Large intestine (tissue), 12 donors: ENCODE results near the gene FGFBP2. TPM values are rescaled to one million over a fixed set of nuclear protein-coding genes. Genes with fewer than 3 reads are reported as not detected.

Experiments
- DNase-seq, 2 donors: peaks; one replicate each; pipeline versions ENCODE4 v3.0.0 to v3.0.0-alpha.2; 2013
- H3K27ac ChIP-seq: one replicate; pipeline ENCODE4 v1.5.1; 2013; ENCODE audit warnings: low read length
- H3K27me3 ChIP-seq: 2 replicates; pipeline ENCODE4 v1.6.1; 2013; ENCODE audit warnings: low read length; ENCODE audit not compliant: control insufficient read depth, insufficient read depth
- H3K36me3 ChIP-seq: 2 replicates; pipeline ENCODE4 v1.6.1; 2013; ENCODE audit warnings: low read length; ENCODE audit not compliant: control insufficient read depth, insufficient read depth
- H3K4me1 ChIP-seq: one replicate; pipeline ENCODE4 v1.6.1; 2013; ENCODE audit warnings: low read length; ENCODE audit not compliant: control insufficient read depth, insufficient read depth
- H3K4me3 ChIP-seq: one replicate; pipeline ENCODE4 v1.5.1; 2013; ENCODE audit warnings: low read length
- H3K9me3 ChIP-seq: one replicate; pipeline ENCODE4 v1.6.1; 2013; ENCODE audit warnings: mild to moderate bottlenecking, low read depth, low read length, moderate library complexity; ENCODE audit not compliant: control insufficient read depth
- WGBS: methylation state at CpG from one replicate; pipeline ENCODE4 v1.1.5; 2013; ENCODE audit warnings: low lambda C conversion rate; ENCODE audit not compliant: insufficient coverage; 5-methylcytosine and 5-hydroxymethylcytosine counted together
- long read RNA-seq, 11 donors: transcript quantifications; one replicate each; lab custom pipeline, GENCODE V29; 2026
- polyA plus RNA-seq: library from polyadenylated mRNA; unstranded; fragments of 120-200 nt; gene quantifications from one replicate; pipeline ENCODE4 v1.2.1, GENCODE V29; 2013

Gene FGFBP2, protein sequence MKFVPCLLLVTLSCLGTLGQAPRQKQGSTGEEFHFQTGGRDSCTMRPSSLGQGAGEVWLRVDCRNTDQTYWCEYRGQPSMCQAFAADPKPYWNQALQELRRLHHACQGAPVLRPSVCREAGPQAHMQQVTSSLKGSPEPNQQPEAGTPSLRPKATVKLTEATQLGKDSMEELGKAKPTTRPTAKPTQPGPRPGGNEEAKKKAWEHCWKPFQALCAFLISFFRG
- polyA plus RNA-seq, result 0.39 TPM
- long read RNA-seq, donor 1, result 0 reads
- long read RNA-seq, donor 2, result 0 reads
- long read RNA-seq, donor 3, result 0 reads
- long read RNA-seq, donor 4, result 0 reads
- long read RNA-seq, donor 5, result 0 reads
- long read RNA-seq, donor 6, partial matches to known transcripts, result 0 of 1 reads
- long read RNA-seq, donor 6, other reads (novel, unspliced or antisense), result 0 of 1 reads
- long read RNA-seq, donor 7, partial matches to known transcripts, result 0 of 1 reads
- long read RNA-seq, donor 7, other reads (novel, unspliced or antisense), result 0 of 1 reads
- long read RNA-seq, donor 8, result 0 reads
- long read RNA-seq, donor 9, result 0 reads
- long read RNA-seq, donor 10, result 0 reads
- long read RNA-seq, donor 11, result 0 reads

DNA sequence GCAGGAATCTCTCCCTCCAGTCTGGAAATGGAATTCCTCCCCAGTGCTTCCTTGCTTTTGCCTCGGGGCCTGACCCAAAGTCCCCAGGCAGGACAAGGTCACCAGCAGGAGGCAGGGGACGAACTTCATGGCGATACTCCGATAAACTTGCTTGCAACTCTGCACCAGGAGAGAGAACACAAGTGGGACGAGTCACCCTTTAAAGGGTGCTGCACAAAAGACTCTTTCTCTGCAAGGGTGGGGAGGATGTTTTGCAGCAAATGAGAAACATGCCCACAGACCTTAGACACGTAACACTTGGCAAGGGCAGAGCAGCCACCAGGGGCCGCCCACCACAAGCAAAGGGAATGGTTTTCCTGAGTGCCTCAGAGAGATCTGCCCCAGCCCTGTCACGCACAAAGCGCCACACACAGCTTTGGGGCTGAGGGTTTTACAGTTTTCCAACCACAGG is at the start of gene FGFBP2:
Gene FGFBP2 (minus strand): TSS at position 175 of the 451 bp plus-strand sequence. CDS start 46 bp downstream, at position 129.
- no peaks in the 10 kb centered on the region for H3K27me3 ChIP-seq
- no CpG with 5 or more reads among the region's 9 CpGs for WGBS
- DNase-seq, result no peak
- no peaks in the 10 kb centered on the region for H3K9me3 ChIP-seq
- no peaks in the 10 kb centered on the region for H3K4me1 ChIP-seq
- no peaks in the 10 kb centered on the region for H3K36me3 ChIP-seq
- H3K27ac ChIP-seq, result no peak within 1 kb of the TSS
- no peak within 1 kb of the TSS for H3K4me3 ChIP-seq

DNA sequence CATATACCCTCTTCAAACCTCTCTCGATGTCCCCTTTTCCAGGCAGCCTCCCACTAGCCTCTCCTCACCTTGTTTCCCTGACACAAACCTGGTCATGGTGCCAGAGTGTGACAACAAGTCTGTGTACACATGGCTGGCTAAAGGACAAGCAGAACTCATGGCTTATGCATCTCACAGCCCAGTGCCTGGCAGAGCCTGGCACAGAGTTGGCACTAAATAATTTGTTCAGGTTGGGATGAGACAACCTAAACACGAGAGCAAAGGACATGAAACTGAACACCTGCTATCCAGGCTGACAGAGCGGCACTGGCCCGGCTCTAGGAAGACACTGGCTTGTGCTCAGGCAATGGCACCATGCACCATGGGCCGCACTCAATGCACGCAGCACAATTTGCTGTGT is 48.2 kb upstream of the FGFBP2 start:
- Histone ChIP-seq H3K4me1 (no peaks in the 10 kb centered on the region), H3K27me3 (no peaks in the 10 kb centered on the region), H3K9me3 (no peaks in the 10 kb centered on the region), H3K27ac (no peak overlapping the region), H3K36me3 (peaks cover 2% of the 10 kb centered on the region), H3K4me3 (no peak overlapping the region)
- DNase-seq, result no peak
- 100% methylated on average over 1 of the region's 6 CpGs for WGBS

DNA sequence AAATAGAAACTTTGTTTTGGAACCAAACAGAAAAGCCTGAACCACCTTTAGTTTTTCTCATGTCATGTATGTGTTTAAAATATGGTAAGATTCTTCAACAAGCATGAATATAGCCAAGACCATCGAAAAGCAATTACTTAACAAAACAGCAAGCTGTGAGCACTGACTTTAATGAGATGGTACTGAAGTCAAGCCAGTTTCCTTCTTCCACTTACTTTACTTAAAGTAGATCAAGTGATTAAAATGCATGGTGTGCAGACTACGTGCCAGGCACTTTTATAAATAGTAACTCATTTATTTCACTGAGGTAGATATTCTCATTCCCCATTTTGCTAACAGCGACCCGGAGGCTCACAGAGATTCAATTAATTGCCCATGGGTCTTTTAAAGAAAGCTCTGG is 46.2 kb upstream of the FGFBP2 start:
- no peaks in the 10 kb centered on the region for H3K27me3 ChIP-seq
- H3K36me3 ChIP-seq, result peaks cover under 1% of the 10 kb centered on the region
- no peak overlapping the region for H3K4me3 ChIP-seq
- no peaks in the 10 kb centered on the region for H3K9me3 ChIP-seq
- DNase-seq, result no peak
- WGBS, result no CpG with 5 or more reads among the region's 4 CpGs
- no peaks in the 10 kb centered on the region for H3K4me1 ChIP-seq
- H3K27ac ChIP-seq, result no peak overlapping the region

DNA sequence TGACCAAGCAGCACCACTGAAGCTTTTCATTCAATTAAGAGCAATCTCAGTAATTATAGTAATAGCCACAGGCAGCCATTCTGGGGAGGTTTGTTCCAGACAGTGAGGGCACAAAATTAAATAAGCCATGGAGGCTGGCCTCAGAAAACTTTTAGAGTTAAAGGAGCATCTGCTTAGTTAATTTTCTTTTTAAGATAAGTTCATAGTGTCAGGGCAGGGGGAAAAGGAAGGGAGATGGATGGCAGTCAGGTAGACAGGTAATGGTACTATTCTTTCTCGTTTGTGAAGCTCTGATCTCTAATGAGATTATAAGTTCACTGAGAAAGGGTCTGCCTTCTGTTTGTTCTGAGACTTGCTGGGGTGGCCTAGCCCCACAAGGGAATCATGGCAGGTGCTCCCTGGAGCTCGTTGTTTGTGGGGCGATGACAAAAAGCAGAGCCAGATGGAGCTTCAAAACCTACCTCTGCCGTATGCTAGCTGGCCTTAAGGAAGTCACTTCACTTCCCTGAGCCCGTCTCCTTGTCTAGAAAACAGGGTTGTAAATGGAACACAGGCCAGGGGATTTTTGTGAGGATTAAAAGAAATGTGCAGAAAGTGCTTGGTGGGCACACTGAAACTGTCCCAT is 44.6 kb upstream of the FGFBP2 start:
- no CpG with 5 or more reads among the region's 5 CpGs for WGBS
- H3K27ac ChIP-seq, result no peak overlapping the region
- H3K27me3 ChIP-seq, result no peaks in the 10 kb centered on the region
- no peak for DNase-seq
- no peak overlapping the region for H3K4me3 ChIP-seq
- H3K4me1 ChIP-seq, result no peaks in the 10 kb centered on the region
- no peaks in the 10 kb centered on the region for H3K9me3 ChIP-seq
- H3K36me3 ChIP-seq, result no peaks in the 10 kb centered on the region

DNA sequence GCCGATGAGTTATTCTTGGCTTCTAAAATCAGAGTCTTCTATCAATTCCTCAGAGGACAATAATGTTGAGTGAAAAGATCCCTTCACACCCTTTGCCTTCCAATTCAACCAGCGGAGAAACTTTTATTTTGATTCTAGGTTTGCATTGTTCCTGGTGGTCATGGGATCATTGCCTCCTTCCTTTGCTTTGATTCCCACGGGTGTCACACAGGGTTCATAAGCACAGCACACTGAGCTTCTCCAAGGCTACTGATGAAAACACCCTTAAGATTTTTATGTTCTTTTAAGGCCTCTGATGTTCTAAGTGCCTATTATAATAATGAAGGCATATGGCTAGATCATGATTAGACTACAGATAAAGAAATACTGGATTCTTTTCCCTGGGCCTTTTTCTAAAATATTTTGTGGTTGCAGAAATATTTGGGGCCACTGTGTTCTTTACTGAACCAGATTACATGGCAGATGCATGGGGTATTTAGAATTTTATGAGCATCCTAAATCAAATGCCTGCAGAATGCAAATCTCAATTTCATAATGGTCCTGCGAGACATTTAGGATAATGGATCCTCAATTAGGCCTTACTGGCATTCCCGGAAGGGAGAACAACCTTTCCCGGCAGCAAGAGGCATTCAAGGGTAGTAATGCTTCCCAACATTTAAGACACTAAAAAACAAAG is 43.9 kb upstream of the FGFBP2 start:
- Histone ChIP-seq H3K9me3 (no peaks in the 10 kb centered on the region), H3K36me3 (no peaks in the 10 kb centered on the region), H3K27me3 (no peaks in the 10 kb centered on the region), H3K4me3 (no peak overlapping the region), H3K4me1 (no peaks in the 10 kb centered on the region), H3K27ac (no peak overlapping the region)
- WGBS, result no CpG with 5 or more reads among the region's 6 CpGs
- DNase-seq, result no peak

DNA sequence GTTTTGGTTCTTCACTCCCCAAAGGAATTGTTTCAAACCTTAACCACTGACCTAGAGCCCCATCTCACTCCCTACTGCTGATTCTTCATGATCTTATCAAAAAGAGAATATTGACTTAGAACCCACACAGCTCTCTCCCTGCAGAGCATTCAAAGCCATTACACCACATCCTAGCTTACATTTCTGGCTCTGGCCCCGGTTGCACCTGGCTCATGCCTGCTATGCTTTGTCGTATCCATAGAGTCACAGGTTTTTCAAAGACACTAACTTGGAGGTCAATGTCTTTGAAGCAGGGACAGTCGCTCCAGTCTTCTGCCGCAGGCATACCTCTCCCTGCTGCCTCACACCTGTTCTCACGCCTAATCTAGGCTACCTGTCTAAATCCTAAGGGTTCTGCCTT is 42.7 kb upstream of the FGFBP2 start:
- H3K9me3 ChIP-seq, result no peaks in the 10 kb centered on the region
- H3K27ac ChIP-seq, result no peak overlapping the region
- peaks cover 5% of the 10 kb centered on the region for H3K4me1 ChIP-seq
- no CpG with 5 or more reads among the region's 5 CpGs for WGBS
- H3K36me3 ChIP-seq, result no peaks in the 10 kb centered on the region
- no peaks in the 10 kb centered on the region for H3K27me3 ChIP-seq
- DNase-seq, result no peak
- no peak overlapping the region for H3K4me3 ChIP-seq

DNA sequence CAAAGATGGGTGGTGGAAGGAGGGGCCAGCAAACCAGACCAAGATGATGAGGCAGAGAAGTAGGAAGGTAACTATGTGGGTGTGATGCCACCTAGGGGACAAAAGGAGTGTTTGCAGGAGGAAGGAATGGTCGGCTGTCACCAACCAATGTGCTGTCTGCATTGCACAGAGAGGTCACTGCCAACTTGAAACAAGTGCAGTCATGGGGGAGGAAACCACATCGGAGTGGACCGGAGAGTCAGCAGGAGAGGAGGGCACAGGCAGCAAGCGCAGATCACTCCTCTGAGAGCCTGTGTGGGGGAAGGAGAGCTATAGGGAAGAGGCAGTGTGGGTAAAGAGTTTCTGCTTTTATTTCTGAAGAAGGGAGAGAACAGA is 38.5 kb upstream of the FGFBP2 start:
- DNase-seq, result peak; percentile 47 to 50
- no peaks in the 10 kb centered on the region for H3K27me3 ChIP-seq
- H3K4me3 ChIP-seq, result no peak overlapping the region
- no peak overlapping the region for H3K27ac ChIP-seq
- no peaks in the 10 kb centered on the region for H3K9me3 ChIP-seq
- peaks cover 5% of the 10 kb centered on the region for H3K4me1 ChIP-seq
- WGBS, result no CpG with 5 or more reads among the region's 4 CpGs
- no peaks in the 10 kb centered on the region for H3K36me3 ChIP-seq

DNA sequence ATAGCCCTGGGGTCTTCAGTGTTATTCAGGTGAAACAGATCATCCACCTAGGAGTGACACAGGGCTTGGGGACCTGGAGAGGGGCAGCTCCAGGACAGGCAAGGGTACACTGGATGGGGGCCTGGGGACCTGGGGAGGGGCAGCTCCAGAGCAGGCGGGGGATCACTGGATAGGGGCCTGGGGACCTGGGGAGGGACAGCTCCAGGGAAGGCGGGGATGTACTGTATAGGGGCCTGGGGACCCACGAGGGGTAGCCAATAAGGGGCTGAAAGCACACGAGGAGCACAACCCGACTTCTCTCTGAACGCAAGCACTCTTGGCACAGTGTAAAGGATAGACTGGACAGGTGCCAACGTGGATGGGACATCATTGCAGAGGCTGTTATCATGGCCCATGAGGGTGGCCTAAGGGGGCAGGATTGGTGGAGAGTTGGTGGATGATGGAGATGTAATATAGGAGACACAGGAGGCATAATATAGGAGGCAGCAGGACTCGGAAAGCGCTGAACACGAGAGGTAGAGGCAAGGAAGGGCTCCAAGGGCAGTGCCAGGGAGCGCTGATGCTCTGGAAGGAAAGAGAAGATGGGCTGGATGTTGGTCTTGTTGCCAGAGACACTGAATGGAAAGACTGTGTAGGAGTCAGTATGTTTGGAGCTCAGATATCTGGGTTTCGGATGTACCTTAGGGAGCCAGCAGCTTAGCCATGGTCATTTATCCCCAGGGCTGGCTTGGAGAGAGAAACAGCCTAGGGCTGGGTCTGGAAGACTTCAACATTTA is 37.9 kb upstream of the FGFBP2 start:
- Histone ChIP-seq H3K4me1 (peaks cover 5% of the 10 kb centered on the region), H3K9me3 (no peaks in the 10 kb centered on the region), H3K36me3 (no peaks in the 10 kb centered on the region), H3K4me3 (no peak overlapping the region), H3K27ac (no peak overlapping the region), H3K27me3 (no peaks in the 10 kb centered on the region)
- WGBS, result no CpG with 5 or more reads among the region's 12 CpGs
- DNase-seq, result no peak

DNA sequence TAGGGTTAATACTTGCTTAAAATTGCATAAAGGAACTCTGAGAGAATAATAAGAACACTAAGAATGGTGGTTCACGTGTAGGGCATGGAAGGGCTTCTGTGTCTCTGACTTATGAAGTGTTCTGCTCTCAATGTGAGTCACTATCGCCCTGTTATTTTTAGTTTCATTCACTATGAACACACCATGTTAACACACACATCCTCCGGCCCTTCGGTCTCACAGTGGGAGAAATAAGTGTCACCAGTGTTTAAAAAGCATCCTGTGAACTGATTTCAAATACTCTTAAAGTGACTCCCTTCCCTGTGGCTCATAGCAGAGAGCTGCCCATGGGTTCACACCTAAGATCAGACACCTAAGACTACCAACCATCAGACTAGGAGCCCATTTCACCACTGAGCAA is 33.8 kb upstream of the FGFBP2 start:
- peaks cover 5% of the 10 kb centered on the region for H3K4me1 ChIP-seq
- no peaks in the 10 kb centered on the region for H3K36me3 ChIP-seq
- no peak overlapping the region for H3K4me3 ChIP-seq
- no peak overlapping the region for H3K27ac ChIP-seq
- no peak for DNase-seq
- no peaks in the 10 kb centered on the region for H3K9me3 ChIP-seq
- WGBS, result no CpG with 5 or more reads among the region's 4 CpGs
- no peaks in the 10 kb centered on the region for H3K27me3 ChIP-seq

DNA sequence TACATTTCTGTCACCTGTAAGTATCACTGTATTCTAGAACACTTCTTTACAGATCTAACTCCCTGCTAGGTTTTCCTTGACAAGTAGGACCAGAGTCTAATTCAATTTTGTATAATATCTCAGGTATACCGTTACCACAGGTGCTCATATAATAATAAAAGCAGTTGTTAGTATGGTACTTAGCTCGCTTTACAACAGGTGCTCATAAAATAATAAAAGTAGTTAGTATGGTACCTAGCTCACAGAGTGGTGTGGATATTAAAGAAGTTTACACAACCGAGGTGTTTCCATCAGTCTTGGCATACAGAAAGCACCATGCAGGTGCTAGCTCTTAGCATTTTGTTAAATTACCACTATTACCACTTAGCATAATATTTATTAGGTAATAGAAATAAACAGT is 32.9 kb upstream of the FGFBP2 start:
- Histone ChIP-seq H3K27ac (no peak overlapping the region), H3K4me1 (peaks cover under 1% of the 10 kb centered on the region), H3K36me3 (no peaks in the 10 kb centered on the region), H3K4me3 (no peak overlapping the region), H3K9me3 (no peaks in the 10 kb centered on the region), H3K27me3 (no peaks in the 10 kb centered on the region)
- WGBS, result 60% methylated on average over 1 of the region's 3 CpGs
- DNase-seq, result no peak
